ENCODE measurements around the gene ARX. TPM values are rescaled to one million over a fixed set of nuclear protein-coding genes. Genes with fewer than 3 reads are reported as not detected.

The ARX gene
- total RNA-seq, 1 donor: not detected

GRCh38 chrX:25017667-25018247, 2.0 kb upstream of the ARX start:
- DNase-seq (ENCODE audit: low read depth in 2 of 3, low spot score in 2 of 3): no peak

- no peak for DNase-seq (ENCODE audit: low read depth in 2 of 3, low spot score in 2 of 3)
Measured at GRCh38 chrX:25016938-25017598, 1.3 kb upstream of the ARX start.

GRCh38 chrX:25016361-25016671, 551 bp upstream of the ARX start:
- DNase-seq (ENCODE audit: low read depth in 2 of 3, low spot score in 2 of 3): no peak

- DNase-seq (ENCODE audit: low read depth in 2 of 3, low spot score in 2 of 3): no peak
Measured at GRCh38 chrX:25014366-25014838, 1.4 kb downstream of the ARX start.

- DNase-seq (ENCODE audit: low read depth in 2 of 3, low spot score in 2 of 3): no peak
Measured at GRCh38 chrX:25013632-25014365, 2.0 kb downstream of the ARX start.

GRCh38 chrX:25012793-25013631, 2.8 kb downstream of the ARX start:
- DNase-seq (ENCODE audit: low read depth in 2 of 3, low spot score in 2 of 3): no peak

GRCh38 chrX:25012433-25012735, 3.4 kb downstream of the ARX start:
- DNase-seq (ENCODE audit: low read depth in 2 of 3, low spot score in 2 of 3): no peak

GRCh38 chrX:25011589-25012432, 4.0 kb downstream of the ARX start:
- DNase-seq (ENCODE audit: low read depth in 2 of 3, low spot score in 2 of 3): no peak

- DNase-seq (ENCODE audit: low read depth in 2 of 3, low spot score in 2 of 3): no peak
Measured at GRCh38 chrX:25010784-25011588, 4.8 kb downstream of the ARX start.

- no peak for DNase-seq (ENCODE audit: low read depth in 2 of 3, low spot score in 2 of 3)
Measured at GRCh38 chrX:25009407-25009806, 6.4 kb downstream of the ARX start.

GRCh38 chrX:25007059-25008053, 8.4 kb downstream of the ARX start:
- DNase-seq (ENCODE audit: low read depth in 2 of 3, low spot score in 2 of 3): no peak

- no peak for DNase-seq (ENCODE audit: low read depth in 2 of 3, low spot score in 2 of 3)
Measured at GRCh38 chrX:25006586-25007058, 9.1 kb downstream of the ARX start.

GRCh38 chrX:25005382-25006185, 10.2 kb downstream of the ARX start:
- DNase-seq (ENCODE audit: low read depth in 2 of 3, low spot score in 2 of 3): no peak

- DNase-seq (ENCODE audit: low read depth in 2 of 3, low spot score in 2 of 3): no peak
Measured at GRCh38 chrX:25005034-25005381, 10.8 kb downstream of the ARX start.

- no peak for DNase-seq (ENCODE audit: low read depth in 2 of 3, low spot score in 2 of 3)
Measured at GRCh38 chrX:25004485-25005032, 11.2 kb downstream of the ARX start.

GRCh38 chrX:25004040-25004439, 11.7 kb downstream of the ARX start:
- no peak for DNase-seq (ENCODE audit: low read depth in 2 of 3, low spot score in 2 of 3)
